Measurements from ENCODE around the gene LLPH.

DNA sequence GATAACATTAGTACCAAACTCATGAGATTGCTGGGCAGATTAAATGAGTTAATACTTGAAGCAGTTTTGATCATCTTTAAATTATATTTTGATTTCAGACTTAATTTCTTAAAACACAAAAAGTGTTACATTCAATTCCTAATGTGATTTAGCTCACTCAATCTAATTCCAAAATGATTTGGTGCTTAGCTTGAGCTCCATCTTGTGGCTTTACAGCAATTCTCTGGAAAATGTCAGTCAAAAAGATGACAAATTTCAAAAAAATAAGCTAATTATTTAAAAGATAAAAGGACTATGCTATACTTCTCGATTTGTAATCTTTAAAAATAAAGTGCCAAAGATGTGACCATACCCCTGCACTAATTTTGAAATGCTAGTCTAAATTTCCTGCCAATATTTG is 10.1 kb downstream of the LLPH start:
- TF ChIP-seq FOXP2 (optimal IDR thresholded peaks at IDR 0.05; ENCODE audit: control extremely low read depth, extremely low read length, insufficient read depth) (no peak), EZH2 (IDR thresholded peaks at IDR 0.05) (no peak)
